Activated T-cell treated with anti-CD3 and anti-CD28 coated beads for 4 hours (primary cell): Measurements from ENCODE around the gene KTN1.

Experiments used
- DNase-seq: peaks from one replicate; pipeline ENCODE4 v3.0.0-alpha.2; 2020

The KTN1 gene

GRCh38 chr14:55572578-55572977, 7.4 kb upstream of the KTN1 start:
- no peak for DNase-seq

DNA sequence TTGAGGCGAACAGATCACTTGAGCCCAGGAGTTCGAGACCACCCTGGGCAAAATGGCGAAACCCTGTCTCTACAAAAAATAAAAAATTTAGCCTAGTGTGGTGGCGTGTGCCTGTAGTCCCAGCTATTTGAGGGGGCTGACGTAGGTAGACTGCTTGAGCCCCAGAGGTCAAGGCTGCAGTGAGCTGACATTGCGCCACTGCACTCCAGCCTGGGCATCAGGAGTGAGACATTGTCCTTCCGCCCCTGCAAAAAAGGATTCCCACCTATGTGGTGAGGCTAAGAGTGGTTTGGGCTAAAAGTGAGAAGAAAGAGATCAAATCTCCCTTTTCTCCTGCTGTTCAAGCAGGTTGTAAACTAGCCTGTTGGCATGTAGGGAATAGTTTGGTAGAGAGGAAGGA, 5.0 kb upstream of the KTN1 start:
- no peak for DNase-seq

DNA sequence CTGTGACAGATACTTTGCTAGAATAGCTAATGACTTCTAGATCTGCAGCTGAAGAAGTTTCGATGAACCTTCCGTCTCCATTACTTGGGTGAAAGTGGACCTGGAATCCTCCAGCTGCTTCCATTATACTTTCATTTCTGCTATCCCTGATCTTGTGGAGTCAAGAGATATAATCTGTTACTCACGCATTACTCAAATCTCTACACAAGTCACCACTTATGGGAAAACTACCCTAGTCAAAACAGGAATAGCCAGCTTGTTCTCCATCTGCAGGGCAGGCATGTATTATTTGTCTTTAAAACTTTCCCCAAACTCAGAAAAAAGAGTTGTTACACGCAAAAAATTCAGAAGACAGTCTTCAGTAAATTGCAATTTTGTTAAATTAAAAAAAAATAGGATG, 2.8 kb upstream of the KTN1 start:
- no peak for DNase-seq

- no peak for DNase-seq
Observed at GRCh38 chr14:55578511-55578910, 1.5 kb upstream of the KTN1 start.

DNA sequence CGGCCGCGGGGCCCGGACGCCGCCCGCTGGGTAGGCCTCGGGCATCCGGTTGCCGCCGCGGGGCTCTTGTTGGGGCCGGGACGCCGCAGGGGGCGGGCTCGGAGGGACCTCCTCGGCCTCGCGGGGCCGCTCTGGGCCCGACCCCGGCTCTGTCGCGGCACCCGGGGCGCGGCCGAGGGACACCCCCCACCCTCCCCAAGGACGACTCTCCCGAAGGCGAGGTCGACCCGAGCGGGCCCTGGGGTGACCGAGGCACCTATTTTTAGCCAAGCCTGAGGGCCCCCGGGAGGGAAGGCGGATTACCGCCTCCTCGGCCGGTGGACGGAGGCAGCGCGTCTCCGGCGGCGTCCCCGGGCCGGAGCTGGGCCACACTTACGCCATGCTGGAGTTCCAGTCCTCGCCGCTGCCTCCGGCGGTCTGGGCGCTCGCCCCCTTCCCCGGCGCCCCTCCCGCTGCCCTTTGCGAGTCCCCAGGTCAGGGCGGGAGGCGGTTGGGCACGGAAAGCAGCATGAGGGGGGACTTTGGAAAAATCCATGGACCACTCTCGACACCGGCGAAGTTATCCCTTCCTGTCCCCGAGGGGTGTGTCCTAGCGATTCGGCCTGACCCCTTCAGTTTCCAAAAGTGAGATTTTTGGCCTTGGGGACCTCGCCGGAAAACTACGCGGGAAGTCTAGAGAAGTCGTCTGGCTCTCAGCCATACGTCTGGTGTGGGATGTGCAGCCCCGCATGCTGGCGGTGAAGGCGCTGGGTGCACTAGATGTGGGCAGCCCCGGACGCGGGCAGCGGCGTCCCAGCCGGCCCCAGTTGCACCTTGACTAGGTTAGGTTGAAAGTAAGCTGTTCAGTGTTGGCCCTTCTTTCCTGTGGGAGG, 699 bp downstream of the KTN1 start:
- DNase-seq = peak; percentile 22

- DNase-seq = no peak
Observed at GRCh38 chr14:55581342-55581771, 1.4 kb downstream of the KTN1 start.

DNA sequence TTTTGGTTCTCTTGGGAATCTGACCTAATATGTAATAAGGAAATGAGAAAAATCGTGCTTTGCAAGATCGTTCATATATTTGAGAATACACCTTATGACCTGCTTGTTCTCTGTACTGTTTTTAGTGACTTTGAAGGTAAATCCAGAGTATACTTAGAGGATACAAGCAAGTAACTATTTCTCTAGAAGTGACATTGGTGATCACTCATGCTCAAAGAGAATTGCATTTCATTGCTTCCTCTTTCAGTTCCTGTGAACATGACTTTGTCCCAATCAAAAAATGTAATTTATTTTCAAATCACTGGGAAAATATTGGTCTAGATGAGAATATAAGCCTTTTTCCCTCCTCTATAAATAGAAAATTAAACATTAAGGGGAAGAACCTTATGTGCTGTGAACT, 2.7 kb downstream of the KTN1 start:
- no peak for DNase-seq

- no peak for DNase-seq
Observed at GRCh38 chr14:55583942-55584468, 4.0 kb downstream of the KTN1 start.

DNA sequence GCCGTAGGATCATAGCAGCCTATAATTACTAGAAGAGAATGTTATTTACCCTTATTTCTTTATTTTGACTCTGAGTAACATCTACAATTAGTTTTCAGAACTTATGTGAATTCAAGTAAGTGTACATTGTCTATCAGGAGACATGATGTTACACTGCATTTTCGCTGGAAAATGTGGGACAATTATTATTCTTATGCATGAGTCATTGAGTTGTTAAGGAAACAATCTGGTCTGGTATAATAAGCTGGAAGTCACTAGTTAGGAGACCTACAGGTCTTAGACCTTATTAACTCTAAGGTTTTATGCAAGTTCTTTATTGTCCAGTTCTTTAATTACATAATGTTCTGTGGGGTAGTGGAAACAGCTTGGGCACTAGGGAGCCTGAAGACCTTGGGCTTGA, 5.8 kb downstream of the KTN1 start:
- no peak for DNase-seq

GRCh38 chr14:55586411-55586810, 6.4 kb downstream of the KTN1 start:
- no peak for DNase-seq

- DNase-seq = no peak
Observed at GRCh38 chr14:55587847-55588246, 7.8 kb downstream of the KTN1 start.

DNA sequence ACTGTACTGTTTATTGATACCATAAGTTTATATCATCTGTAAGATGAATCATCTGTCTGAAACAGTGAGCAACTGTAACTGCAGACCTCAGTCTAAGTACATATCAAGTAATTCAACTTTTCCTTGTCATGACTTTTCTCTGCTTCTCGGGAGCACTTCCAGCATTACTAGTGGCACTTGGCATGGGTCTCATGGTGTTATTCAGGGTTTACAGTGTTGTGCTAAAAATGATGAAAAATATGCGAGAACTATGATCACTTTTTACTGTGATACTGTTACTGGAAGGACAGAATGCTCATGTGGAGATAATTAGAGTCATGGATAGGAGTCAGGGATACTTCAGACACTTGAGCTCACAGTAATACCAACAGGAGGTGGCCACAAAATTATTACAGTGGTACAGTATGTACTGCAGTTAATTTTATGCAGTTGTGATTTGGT, 8.3 kb downstream of the KTN1 start:
- no peak for DNase-seq

DNA sequence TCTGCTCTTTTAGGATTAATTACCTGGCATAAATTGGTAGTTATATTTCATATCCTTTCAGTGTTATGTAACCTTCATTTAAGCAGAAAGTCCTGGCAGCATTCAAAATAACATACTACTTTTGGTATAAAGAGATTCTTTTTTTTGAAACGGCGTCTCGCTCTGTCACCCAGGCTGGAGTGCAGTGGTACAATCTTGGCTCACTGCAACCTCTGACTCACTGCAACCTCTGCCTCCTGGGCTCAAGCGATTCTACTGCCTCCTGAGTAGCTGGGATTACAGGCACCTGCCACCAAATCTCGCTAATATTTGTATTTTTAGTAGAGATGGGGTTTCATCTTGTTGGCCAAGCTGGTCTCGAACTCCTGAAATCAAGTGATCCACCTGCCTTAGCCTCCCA, 9.2 kb downstream of the KTN1 start:
- no peak for DNase-seq

DNA sequence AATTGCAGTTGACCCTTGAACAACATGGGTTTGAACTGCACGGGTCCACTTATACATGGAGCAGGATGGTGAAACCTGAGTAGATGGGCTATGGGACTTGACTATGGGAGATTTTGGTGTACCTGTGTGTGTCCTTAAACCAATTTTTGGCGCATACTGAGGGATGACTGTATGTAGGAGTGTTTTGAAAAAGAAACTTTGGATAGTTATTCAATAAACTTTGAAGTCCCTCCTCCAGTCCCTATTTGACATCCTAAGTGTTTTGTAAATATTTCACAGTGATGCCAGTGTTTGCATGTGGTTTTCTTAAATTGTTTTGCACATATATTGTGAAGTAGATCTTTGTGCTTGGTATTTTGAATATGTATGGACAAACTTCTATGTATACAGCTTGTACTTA, 12.4 kb downstream of the KTN1 start:
- no peak for DNase-seq

DNA sequence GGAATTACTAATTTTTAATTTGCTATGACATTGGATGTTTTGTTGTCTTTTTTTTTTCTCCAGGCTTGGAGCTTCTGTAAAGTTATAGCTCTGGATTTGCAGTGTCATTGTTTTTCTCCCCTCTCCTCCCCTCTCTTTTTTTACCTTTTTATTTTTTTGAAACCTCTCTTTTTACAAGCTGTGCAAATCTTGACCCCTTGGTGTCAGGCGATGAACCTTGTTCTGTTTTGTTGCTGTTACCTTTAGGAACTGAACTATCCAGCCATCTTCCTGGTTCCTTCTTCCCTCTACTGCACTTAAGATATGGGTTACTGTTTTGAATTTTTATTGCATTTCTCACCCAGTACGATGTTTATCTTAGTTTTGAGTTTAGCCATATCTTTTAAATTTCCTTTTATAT, 13.7 kb downstream of the KTN1 start:
- DNase-seq = no peak

DNA sequence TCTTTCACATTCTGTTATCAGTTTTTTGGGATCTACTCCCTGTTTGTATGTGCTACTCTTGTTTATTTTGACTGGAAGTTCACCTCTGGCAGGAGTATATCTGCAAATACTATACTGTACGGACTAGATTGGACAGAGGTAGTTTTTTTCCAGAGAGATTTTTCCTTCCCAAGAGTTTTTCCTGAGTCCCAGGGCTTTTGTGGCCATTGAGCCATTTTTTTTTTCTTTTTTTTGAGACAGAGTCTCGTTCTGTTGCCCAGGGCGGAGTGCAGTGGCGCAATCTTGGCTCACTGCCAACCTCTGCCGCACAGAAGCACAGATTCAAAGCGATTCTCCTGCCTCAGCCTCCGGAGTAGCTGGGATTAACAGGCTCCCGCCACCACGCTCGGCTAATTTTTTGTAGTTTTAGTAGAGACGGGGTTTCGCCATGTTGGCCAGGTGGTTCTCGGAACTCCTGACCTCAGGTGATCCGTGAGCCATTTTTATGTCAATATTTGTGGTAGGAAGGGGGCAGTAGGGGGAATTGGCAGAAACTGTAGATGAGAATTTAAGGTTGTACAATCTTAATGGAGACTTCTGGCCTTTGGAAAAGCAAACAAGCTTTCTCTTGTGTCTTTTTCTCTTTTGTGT, 19.4 kb downstream of the KTN1 start:
- DNase-seq = no peak

DNA sequence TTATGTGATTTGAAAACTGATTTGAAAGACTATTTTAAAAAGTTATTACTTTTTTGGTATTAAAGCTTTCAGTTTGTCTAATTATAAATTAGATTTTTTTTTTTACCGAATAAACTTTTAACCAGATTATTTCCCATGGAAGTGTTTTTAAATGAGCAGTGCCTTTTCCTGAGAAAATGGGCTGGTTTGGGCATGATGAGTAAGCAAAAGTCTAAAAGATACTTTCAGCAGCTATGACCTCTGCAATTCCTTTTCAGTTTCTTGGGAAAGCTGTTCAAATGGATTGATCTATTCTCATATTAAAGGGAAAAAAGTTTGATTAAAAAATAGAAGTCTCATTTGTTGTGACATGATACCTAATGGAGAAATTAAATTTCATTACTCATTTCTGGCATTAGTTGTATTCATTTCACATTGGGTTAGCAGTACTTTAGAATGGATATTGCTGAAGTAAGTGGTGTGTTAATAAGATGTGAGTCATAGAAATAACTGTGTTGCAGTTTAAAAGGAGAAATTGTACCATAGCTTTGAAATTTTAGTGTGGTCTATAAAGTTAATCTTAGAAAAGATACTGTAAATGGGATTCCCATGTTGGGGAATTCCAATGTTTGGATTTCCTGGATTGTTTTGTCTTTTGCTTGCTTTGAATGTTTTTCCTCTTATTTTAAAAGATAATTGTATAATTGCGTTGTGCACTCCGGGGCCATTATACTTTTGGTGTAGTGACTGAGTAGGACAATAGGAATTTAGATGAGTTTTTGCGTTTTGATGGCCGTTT, 21.0 kb downstream of the KTN1 start:
- DNase-seq = no peak

GRCh38 chr14:55603401-55603953, 23.5 kb downstream of the KTN1 start:
- DNase-seq = no peak

- DNase-seq = no peak
Observed at GRCh38 chr14:55604488-55604887, 24.5 kb downstream of the KTN1 start.

DNA sequence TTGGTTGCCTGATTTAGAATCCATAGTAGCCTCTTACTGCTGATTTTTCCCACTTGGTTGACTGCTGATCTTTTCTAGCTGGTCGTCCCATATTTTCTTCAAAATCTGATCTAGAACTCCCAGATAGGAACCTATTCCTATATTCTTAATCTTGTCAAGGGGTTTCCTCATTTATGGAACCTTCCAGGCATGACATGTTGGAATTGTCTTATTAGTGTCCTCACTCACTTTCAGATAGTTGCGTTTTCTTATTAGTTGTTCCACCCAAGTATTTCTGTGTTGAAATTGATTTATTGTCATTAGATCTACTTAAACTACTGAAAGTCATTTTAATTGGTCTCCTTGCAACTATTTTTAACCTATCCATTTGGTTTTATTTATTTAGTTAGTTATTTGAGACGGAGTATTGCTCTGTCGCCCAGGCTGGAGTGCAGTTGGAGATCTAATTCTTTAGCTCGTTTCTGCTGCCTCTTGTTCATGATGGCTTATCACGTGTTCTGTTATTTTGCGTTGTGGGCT, 25.0 kb downstream of the KTN1 start:
- DNase-seq = no peak

- DNase-seq = no peak
Observed at GRCh38 chr14:55605793-55606192, 25.8 kb downstream of the KTN1 start.

- no peak for DNase-seq
Observed at GRCh38 chr14:55607386-55607785, 27.4 kb downstream of the KTN1 start.

DNA sequence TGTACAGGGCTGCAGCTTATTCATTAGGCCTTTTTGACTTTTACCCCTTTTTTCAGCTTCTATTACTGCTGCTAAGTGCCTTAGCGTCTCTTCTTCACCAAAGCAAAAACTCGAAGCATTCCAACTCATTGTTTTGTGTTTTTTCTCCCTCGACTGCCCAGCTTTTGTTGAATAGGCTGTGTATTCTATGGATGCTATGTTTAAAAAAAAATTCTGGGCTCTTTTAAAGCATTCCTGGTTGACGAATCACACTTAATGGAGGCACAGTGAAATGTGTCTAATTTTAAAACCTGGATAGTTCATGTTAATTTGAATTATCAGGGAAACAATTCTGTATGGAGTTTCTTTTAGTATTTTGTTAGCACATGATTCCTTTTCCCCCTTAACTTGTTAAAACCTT, 29.7 kb downstream of the KTN1 start:
- no peak for DNase-seq
